Adrenal gland (tissue), 5 donors: Measurements from ENCODE around the gene ARAP3.

Experiments used
- POLR2A ChIP-seq, 2 donors: fragments of 450-650 bp; IDR thresholded peaks; one replicate each; pipeline ENCODE4 v1.6.1; 2017; ENCODE audit warnings: antibody characterized with exemption in 2 of 2, mild to moderate bottlenecking in 2 of 2, moderate library complexity in 1 of 2
- TF ChIP-seq, protein P1 (sequence below), 6 experiments: fragments of 450-650 bp in 4 of 6; fragments of 200-600 bp in 2 of 6; sonication (generic) in 1 of 6; IDR thresholded peaks; 1 replicate in 5 of 6; 2 replicates in 1 of 6; pipeline versions ENCODE4 v1.5.1 to v1.8.0; 2016 to 2021; ENCODE audit warnings: antibody characterized with exemption in 6 of 6, mild to moderate bottlenecking in 2 of 6, moderate library complexity in 1 of 6
- donor health status: DM: no; HTN: no; CAD: no.

DNA sequence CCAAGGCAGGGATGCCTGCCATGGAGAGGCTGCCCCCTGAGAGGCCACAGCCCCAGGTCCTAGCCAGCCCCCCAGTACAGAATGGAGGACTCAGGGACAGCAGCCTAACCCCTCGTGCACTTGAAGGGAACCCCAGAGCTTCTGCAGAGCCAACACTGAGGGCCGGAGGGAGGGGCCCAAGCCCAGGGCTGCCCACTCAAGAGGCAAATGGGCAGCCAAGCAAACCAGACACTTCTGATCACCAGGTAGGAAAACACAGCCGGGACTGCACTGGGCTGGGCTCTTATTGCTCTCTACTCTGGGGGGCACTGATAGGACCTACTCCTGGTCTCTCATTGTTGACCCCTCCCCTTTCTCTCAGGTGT, 42.0 kb downstream of the ARAP3 start:
- TF ChIP-seq, protein P1, sequence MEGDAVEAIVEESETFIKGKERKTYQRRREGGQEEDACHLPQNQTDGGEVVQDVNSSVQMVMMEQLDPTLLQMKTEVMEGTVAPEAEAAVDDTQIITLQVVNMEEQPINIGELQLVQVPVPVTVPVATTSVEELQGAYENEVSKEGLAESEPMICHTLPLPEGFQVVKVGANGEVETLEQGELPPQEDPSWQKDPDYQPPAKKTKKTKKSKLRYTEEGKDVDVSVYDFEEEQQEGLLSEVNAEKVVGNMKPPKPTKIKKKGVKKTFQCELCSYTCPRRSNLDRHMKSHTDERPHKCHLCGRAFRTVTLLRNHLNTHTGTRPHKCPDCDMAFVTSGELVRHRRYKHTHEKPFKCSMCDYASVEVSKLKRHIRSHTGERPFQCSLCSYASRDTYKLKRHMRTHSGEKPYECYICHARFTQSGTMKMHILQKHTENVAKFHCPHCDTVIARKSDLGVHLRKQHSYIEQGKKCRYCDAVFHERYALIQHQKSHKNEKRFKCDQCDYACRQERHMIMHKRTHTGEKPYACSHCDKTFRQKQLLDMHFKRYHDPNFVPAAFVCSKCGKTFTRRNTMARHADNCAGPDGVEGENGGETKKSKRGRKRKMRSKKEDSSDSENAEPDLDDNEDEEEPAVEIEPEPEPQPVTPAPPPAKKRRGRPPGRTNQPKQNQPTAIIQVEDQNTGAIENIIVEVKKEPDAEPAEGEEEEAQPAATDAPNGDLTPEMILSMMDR (IDR thresholded peaks at IDR 0.05), result no peak
- no peak for TF ChIP-seq POLR2A (IDR thresholded peaks at IDR 0.05)
